ENCODE results near the gene ITLN1. TPM values are rescaled to one million over a fixed set of nuclear protein-coding genes. Genes with fewer than 3 reads are reported as not detected.

ITLN1 gene
- total and polyA plus RNA-seq, 2 donors (not counting 3 experiments of a cell fraction or from before 2014, with no cell fraction given): 0.12 TPM; not detected in 1

DNA sequence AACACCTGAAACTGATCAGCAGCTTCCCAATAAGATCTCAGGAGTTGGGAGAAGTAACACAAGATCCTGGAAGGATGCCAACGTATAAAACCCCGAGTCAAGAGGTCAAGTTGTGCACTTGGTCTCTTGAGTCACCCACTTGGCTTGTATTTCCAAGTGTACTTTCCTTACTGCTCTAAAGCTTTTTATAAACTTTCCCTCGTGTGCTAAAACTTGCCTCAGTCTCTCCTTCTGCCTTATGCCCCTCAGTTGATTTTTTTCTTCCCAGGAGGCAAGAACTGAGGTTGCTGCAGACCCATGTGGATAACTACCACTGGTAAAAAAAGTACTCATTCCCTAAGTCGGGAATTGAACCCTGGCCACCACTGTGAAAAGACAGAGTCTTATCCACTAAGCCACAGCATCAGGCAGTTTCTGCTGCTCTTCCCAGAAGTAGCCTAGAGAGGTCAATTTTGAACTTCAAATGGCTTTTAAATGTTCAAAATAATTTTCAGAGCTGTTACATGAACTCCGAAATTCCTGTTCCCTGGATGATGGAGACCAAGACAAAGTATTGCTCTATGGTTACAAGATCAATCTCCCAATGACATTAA is 40.8 kb upstream of the ITLN1 start:
- H3K9me1 ChIP-seq (replicated peaks; ENCODE audit: control insufficient read depth, extremely low read depth, insufficient read depth, low read length): no peaks in the 10 kb centered on the region
- DNase-seq (ENCODE audit: low read depth, low spot score): no peak
- no TSS peak for BruUV-seq (replicated peaks)

More for the DNA sequence above, 40.8 kb upstream of the ITLN1 start:
- dilution Hi-C loops (cut with MboI; ENCODE audit: extremely low pct_ligation_motif_present, low sequenced_read_pairs): no loop called here
- H3K27ac ChIP-seq (ENCODE audit: insufficient read depth, low read depth, low read length): no peak overlapping the region
- CTCF ChIA-PET: no interaction called here
- H3K79me2 ChIP-seq (ENCODE audit: control insufficient read depth, insufficient read depth, low read length): no peaks in the 10 kb centered on the region
- TF ChIP-seq EZH2 (IDR thresholded peaks at IDR 0.05; ENCODE audit: borderline replicate concordance, low read depth, low read length, severe bottlenecking) (no peak), FOS (IDR thresholded peaks at IDR 0.05; ENCODE audit: borderline replicate concordance, insufficient read depth, low read length) (no peak), POLR2AphosphoS5 (IDR thresholded peaks at IDR 0.05; ENCODE audit: insufficient read depth, low read depth, low read length) (no peak), JUN (IDR thresholded peaks at IDR 0.05; ENCODE audit: borderline replicate concordance, insufficient read depth, insufficient read length, low read depth) (no peak), POLR2A (IDR thresholded peaks at IDR 0.05; ENCODE audit: low read depth, low read length) (no peak), MYC (IDR thresholded peaks at IDR 0.05; ENCODE audit: low read depth, low read length) (no peak)
- TF ChIP-seq, protein P1, sequence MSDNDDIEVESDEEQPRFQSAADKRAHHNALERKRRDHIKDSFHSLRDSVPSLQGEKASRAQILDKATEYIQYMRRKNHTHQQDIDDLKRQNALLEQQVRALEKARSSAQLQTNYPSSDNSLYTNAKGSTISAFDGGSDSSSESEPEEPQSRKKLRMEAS (IDR thresholded peaks at IDR 0.05; ENCODE audit: insufficient read depth, insufficient read length): no peak
- TF ChIP-seq, protein P2, sequence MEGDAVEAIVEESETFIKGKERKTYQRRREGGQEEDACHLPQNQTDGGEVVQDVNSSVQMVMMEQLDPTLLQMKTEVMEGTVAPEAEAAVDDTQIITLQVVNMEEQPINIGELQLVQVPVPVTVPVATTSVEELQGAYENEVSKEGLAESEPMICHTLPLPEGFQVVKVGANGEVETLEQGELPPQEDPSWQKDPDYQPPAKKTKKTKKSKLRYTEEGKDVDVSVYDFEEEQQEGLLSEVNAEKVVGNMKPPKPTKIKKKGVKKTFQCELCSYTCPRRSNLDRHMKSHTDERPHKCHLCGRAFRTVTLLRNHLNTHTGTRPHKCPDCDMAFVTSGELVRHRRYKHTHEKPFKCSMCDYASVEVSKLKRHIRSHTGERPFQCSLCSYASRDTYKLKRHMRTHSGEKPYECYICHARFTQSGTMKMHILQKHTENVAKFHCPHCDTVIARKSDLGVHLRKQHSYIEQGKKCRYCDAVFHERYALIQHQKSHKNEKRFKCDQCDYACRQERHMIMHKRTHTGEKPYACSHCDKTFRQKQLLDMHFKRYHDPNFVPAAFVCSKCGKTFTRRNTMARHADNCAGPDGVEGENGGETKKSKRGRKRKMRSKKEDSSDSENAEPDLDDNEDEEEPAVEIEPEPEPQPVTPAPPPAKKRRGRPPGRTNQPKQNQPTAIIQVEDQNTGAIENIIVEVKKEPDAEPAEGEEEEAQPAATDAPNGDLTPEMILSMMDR (IDR thresholded peaks at IDR 0.05; ENCODE audit: extremely low read depth in 1 of 2, insufficient read depth in 1 of 2, low read depth in 1 of 2, low read length in 2 of 2): no peak
- no peak overlapping the region for H3K4me2 ChIP-seq (ENCODE audit: insufficient read depth, low read length)
- no peak overlapping the region for H3K4me3 ChIP-seq (replicated peaks in 1 of 3; ENCODE audit: insufficient read depth in 1 of 3, low read depth in 1 of 3, low read length in 3 of 3)
- no peak for FAIRE-seq
- H3K36me3 ChIP-seq (ENCODE audit: control insufficient read depth in 2 of 2, extremely low read depth in 1 of 2, insufficient read depth in 2 of 2, low read length in 2 of 2): no peaks in the 10 kb centered on the region
- H4K20me1 ChIP-seq (replicated peaks; ENCODE audit: control insufficient read depth, extremely low read depth, insufficient read depth, low read length): no peaks in the 10 kb centered on the region
- H2AFZ ChIP-seq (ENCODE audit: low read depth, low read length): no peak overlapping the region
- intact Hi-C loops (cut with micrococcal nuclease): no loop called here
- POLR2A ChIA-PET: no interaction called here
- no peak overlapping the region for H3K9ac ChIP-seq (replicated peaks; ENCODE audit: extremely low read depth, insufficient read depth, low read length)
- H3K27me3 ChIP-seq (ENCODE audit: control insufficient read depth in 2 of 2, insufficient read depth in 2 of 2, low read length in 2 of 2): no peaks in the 10 kb centered on the region
- H3K4me1 ChIP-seq (ENCODE audit: control insufficient read depth, extremely low read depth, insufficient read depth, low read length): no peaks in the 10 kb centered on the region
- no peaks in the 10 kb centered on the region for H3K9me3 ChIP-seq (replicated peaks; ENCODE audit: control insufficient read depth, insufficient read depth, low read length)
